IMR-90 (cell line): Measurements from ENCODE around the gene SEZ6L. TPM values are rescaled to one million over a fixed set of nuclear protein-coding genes. Genes with fewer than 3 reads are reported as not detected.

Experiments
- ATAC-seq: fragments of 200-7000 bp; cut with Tn5 transposase; 2 replicates; pipeline ENCODE4 v1.9.1; 2020; ENCODE audit warnings: low read depth, mild to moderate bottlenecking, moderate library complexity
- BruUV-seq: library from RNA; stranded (reverse); fragments of 400-500 nt; replicated peaks from 2 replicates; lab custom pipeline; 2021; lab: Mats Ljungman, UMichigan
- CTCF ChIA-PET: fragments of 300-600 bp; formaldehyde crosslinking; extraction: SDS; loops from one replicate; lab custom pipeline; 2021; ENCODE audit warnings: antibody characterized with exemption; lab: Yijun Ruan, JAX
- POLR2A ChIA-PET: fragments of 300-600 bp; sonication (Branson Sonifier 250); formaldehyde crosslinking; loops from one replicate; lab custom pipeline; 2022; ENCODE audit warnings: antibody characterized with exemption; ENCODE audit not compliant: unreplicated experiment; lab: Charles Lee
- DNase-seq: peaks from one replicate; pipeline ENCODE4 v3.0.0; 2013
- H2AFZ ChIP-seq: replicated peaks from 2 replicates; pipeline ENCODE3; 2013; ENCODE audit warnings: low read length, mild to moderate bottlenecking; ENCODE audit not compliant: poor library complexity
- H2AK5ac ChIP-seq: 2 replicates; pipeline ENCODE4 v1.6.1; 2013; ENCODE audit warnings: low read depth, low read length, inconsistent platforms
- H2AK9ac ChIP-seq: replicated peaks from 2 replicates; pipeline ENCODE3; 2013; ENCODE audit warnings: mild to moderate bottlenecking, low read depth, low read length, moderate library complexity; ENCODE audit not compliant: poor library complexity
- H2BK120ac ChIP-seq: 2 replicates; pipeline ENCODE4 v1.6.1; 2013; ENCODE audit warnings: low read depth, low read length, inconsistent platforms
- H2BK15ac ChIP-seq: 3 replicates; pipeline ENCODE4 v1.6.1; 2013; ENCODE audit warnings: low read depth, low read length, inconsistent platforms
- H2BK20ac ChIP-seq: 2 replicates; pipeline ENCODE4 v1.6.1; 2013; ENCODE audit warnings: low read depth, mild to moderate bottlenecking, inconsistent platforms, low read length, moderate library complexity
- H2BK5ac ChIP-seq: 2 replicates; pipeline ENCODE4 v1.6.1; 2013; ENCODE audit warnings: mild to moderate bottlenecking, low read depth, low read length, inconsistent platforms; ENCODE audit not compliant: poor library complexity, severe bottlenecking
- H3K14ac ChIP-seq: replicated peaks from 2 replicates; pipeline ENCODE4 v1.6.1; 2013; ENCODE audit warnings: low read depth, low read length, inconsistent platforms
- H3K18ac ChIP-seq: 2 replicates; pipeline ENCODE4 v1.6.1; 2013; ENCODE audit warnings: low read depth, low read length, control low read depth
- H3K23ac ChIP-seq: 2 replicates; pipeline ENCODE4 v1.6.1; 2013; ENCODE audit warnings: low read depth, low read length, inconsistent platforms
- H3K27ac ChIP-seq: 2 replicates; pipeline ENCODE4 v1.5.1; 2013; ENCODE audit warnings: mild to moderate bottlenecking, control low read depth, low read length; ENCODE audit not compliant: insufficient read depth
- H3K27me3 ChIP-seq: 2 replicates; pipeline ENCODE4 v1.6.1; 2013; ENCODE audit warnings: low read length; ENCODE audit not compliant: control insufficient read depth, insufficient read depth
- H3K36me3 ChIP-seq: 2 replicates; pipeline ENCODE4 v1.6.1; 2013; ENCODE audit warnings: low read length, mixed read lengths; ENCODE audit not compliant: control insufficient read depth, insufficient read depth
- H3K4ac ChIP-seq: 2 replicates; pipeline ENCODE4 v1.6.1; 2013; ENCODE audit warnings: low read depth, low read length, inconsistent platforms
- H3K4me1 ChIP-seq: 2 replicates; pipeline ENCODE4 v1.6.1; 2013; ENCODE audit warnings: low read length, mixed read lengths; ENCODE audit not compliant: control insufficient read depth, insufficient read depth
- H3K4me2 ChIP-seq: 2 replicates; pipeline ENCODE4 v1.6.1; 2013; ENCODE audit warnings: low read depth, mild to moderate bottlenecking, control low read depth, low read length, moderate library complexity
- H3K4me3 ChIP-seq: 2 replicates; pipeline ENCODE4 v1.5.1; 2013; ENCODE audit warnings: low read depth, mild to moderate bottlenecking, control low read depth, low read length, moderate library complexity; ENCODE audit not compliant: insufficient read depth
- H3K56ac ChIP-seq: 2 replicates; pipeline ENCODE4 v1.6.1; 2013; ENCODE audit warnings: low read length, inconsistent platforms; ENCODE audit not compliant: insufficient read depth; ENCODE audit errors: extremely low read depth
- H3K79me1 ChIP-seq, 2 experiments: 2 replicates each; pipeline ENCODE4 v1.6.1; 2013; ENCODE audit warnings: low read length in 2 of 2, inconsistent platforms in 1 of 2, low read depth in 1 of 2
- H3K9ac ChIP-seq: 2 replicates; pipeline ENCODE4 v1.6.1; 2013; ENCODE audit warnings: low read depth, low read length, control low read depth
- H3K9me1 ChIP-seq: 2 replicates; pipeline ENCODE4 v1.6.1; 2013; ENCODE audit warnings: low read length, inconsistent platforms; ENCODE audit not compliant: insufficient read depth
- H3K9me3 ChIP-seq: 2 replicates; pipeline ENCODE4 v1.6.1; 2013; ENCODE audit warnings: low read length; ENCODE audit not compliant: control insufficient read depth, insufficient read depth
- H4K20me1 ChIP-seq: 2 replicates; pipeline ENCODE4 v1.6.1; 2013; ENCODE audit warnings: low read length, inconsistent platforms; ENCODE audit not compliant: insufficient read depth
- H4K5ac ChIP-seq: 2 replicates; pipeline ENCODE4 v1.6.1; 2013; ENCODE audit warnings: mild to moderate bottlenecking, low read depth, low read length, control low read depth
- H4K8ac ChIP-seq, 2 experiments: 2 replicates each; pipeline ENCODE4 v1.6.1; 2013; ENCODE audit warnings: low read depth in 2 of 2, low read length in 2 of 2, control low read depth in 1 of 2, inconsistent platforms in 1 of 2
- H4K91ac ChIP-seq: 2 replicates; pipeline ENCODE4 v1.6.1; 2013; ENCODE audit warnings: low read depth, low read length, inconsistent platforms; ENCODE audit not compliant: insufficient read depth
- BHLHE40 ChIP-seq: fragments of 150-350 bp; IDR thresholded peaks from 2 replicates; pipeline ENCODE4 v1.6.1; 2016; ENCODE audit warnings: mild to moderate bottlenecking, low read depth, low read length
- CEBPB ChIP-seq: IDR thresholded peaks from 2 replicates; pipeline ENCODE4 v1.6.1; 2012; ENCODE audit warnings: low read depth, low read length, improper control_type of control experiment
- CHD1 ChIP-seq: IDR thresholded peaks from 2 replicates; pipeline ENCODE4 v1.6.1; 2012; ENCODE audit warnings: low read depth, low read length, improper control_type of control experiment
- ELK1 ChIP-seq: fragments of 150-350 bp; IDR thresholded peaks from 2 replicates; pipeline ENCODE4 v1.6.1; 2016; ENCODE audit warnings: low read depth, mild to moderate bottlenecking, low read length, moderate library complexity, borderline replicate concordance
- FOS ChIP-seq: fragments of 150-350 bp; IDR thresholded peaks from 2 replicates; pipeline ENCODE4 v1.6.1; 2016; ENCODE audit warnings: low read depth, low read length
- MAFK ChIP-seq: IDR thresholded peaks from 2 replicates; pipeline ENCODE4 v1.6.1; 2012; ENCODE audit warnings: low read depth, low read length, improper control_type of control experiment
- MAZ ChIP-seq: IDR thresholded peaks from 2 replicates; pipeline ENCODE4 v1.6.1; 2012; ENCODE audit warnings: low read depth, mild to moderate bottlenecking, low read length, improper control_type of control experiment, moderate library complexity, borderline replicate concordance
- MXI1 ChIP-seq: IDR thresholded peaks from 2 replicates; pipeline ENCODE4 v1.6.1; 2012; ENCODE audit warnings: low read depth, mild to moderate bottlenecking, low read length, moderate library complexity, borderline replicate concordance
- NFE2L2 ChIP-seq: fragments of 150-350 bp; IDR thresholded peaks from 2 replicates; pipeline ENCODE4 v1.6.1; 2016; ENCODE audit warnings: low read depth, mild to moderate bottlenecking, low read length
- POLR2A ChIP-seq: IDR thresholded peaks from 2 replicates; pipeline ENCODE4 v1.6.1; 2012; ENCODE audit warnings: mild to moderate bottlenecking, low read depth, low read length
- RAD21 ChIP-seq: IDR thresholded peaks from 2 replicates; pipeline ENCODE4 v1.6.1; 2012; ENCODE audit warnings: low read length, improper control_type of control experiment
- RCOR1 ChIP-seq: IDR thresholded peaks from 2 replicates; pipeline ENCODE4 v1.6.1; 2012; ENCODE audit warnings: mild to moderate bottlenecking, low read length, improper control_type of control experiment; ENCODE audit not compliant: insufficient replicate concordance
- RFX5 ChIP-seq: IDR thresholded peaks from 2 replicates; pipeline ENCODE4 v1.8.0; 2012; ENCODE audit warnings: low read depth, mild to moderate bottlenecking, low read length, moderate library complexity
- SMC3 ChIP-seq: fragments of 150-350 bp; IDR thresholded peaks from 2 replicates; pipeline ENCODE4 v1.6.1; 2016; ENCODE audit warnings: low read depth, mild to moderate bottlenecking, antibody characterized with exemption, low read length, moderate library complexity
- USF2 ChIP-seq: fragments of 150-350 bp; IDR thresholded peaks from 2 replicates; pipeline ENCODE4 v1.6.1; 2017; ENCODE audit warnings: mild to moderate bottlenecking, antibody characterized with exemption, low read length, low read depth
- WGBS, 2 experiments: methylation state at CpG; one replicate each; pipeline versions ENCODE4 v1.1.5 to v1.1.7; 2013; ENCODE audit warnings: missing lambda C conversion rate in 2 of 2; ENCODE audit not compliant: insufficient read length in 1 of 2; ENCODE audit errors: extremely low coverage in 2 of 2; 5-methylcytosine and 5-hydroxymethylcytosine counted together
- dilution Hi-C: fragments of 300-500 bp; cut with HindIII; formaldehyde crosslinking; loops from one replicate; pipeline ENCODE4 v1.14.3; 2018; ENCODE audit warnings: low sequenced_read_pairs; ENCODE audit not compliant: unreplicated experiment
- in situ Hi-C: fragments of 300-500 bp; cut with MboI; formaldehyde crosslinking; loops from 3 replicates; pipeline ENCODE4 v1.14.3; 2019; ENCODE audit warnings: low sequenced_read_pairs, inconsistent platforms, mixed read lengths
- intact Hi-C: fragments of 100-400 bp; cut with micrococcal nuclease; formaldehyde crosslinking; loops from 2 replicates; pipeline ENCODE4 v1.10.0; 2022
- polyA plus RNA-seq, 3 experiments: library from polyadenylated mRNA; depleted of rRNA; stranded (reverse); fragments of >200 nt; gene quantifications; 2 replicates each; pipeline ENCODE4 v1.2.3, GENCODE V29; 2012; ENCODE audit warnings: low replicate concordance in 1 of 3
- total RNA-seq: library from RNA; depleted of rRNA; stranded (reverse); fragments of >200 nt; gene quantifications from 2 replicates; pipeline ENCODE4 v1.2.3, GENCODE V29; 2012
- TF ChIP-seq, protein P1 (sequence below): conservative IDR thresholded peaks from 2 replicates; pipeline ENCODE4 v1.5.1; 2012; ENCODE audit warnings: mild to moderate bottlenecking, low read depth, low read length, improper control_type of control experiment

Gene SEZ6L
- total and polyA plus RNA-seq, 2 of the 4 experiments (the other 2 are of a cell fraction), result not detected

DNA sequence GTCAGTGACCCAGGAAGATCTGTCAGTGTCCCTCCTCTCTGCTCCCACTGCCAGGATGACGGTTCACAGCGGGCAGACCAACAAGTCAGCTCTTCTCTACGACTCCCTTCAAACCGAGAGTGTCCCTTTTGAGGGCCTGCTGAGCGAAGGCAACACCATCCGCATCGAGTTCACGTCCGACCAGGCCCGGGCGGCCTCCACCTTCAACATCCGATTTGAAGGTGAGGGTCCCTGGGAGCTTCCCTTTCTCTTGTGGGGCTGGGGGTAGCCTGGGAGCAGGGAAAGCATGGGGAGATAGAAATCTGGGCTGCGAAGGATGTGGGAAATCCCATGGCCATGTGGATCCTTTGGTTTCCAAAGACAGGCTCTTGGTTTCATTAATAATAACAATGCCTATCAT, 141.4 kb downstream of the SEZ6L start:
- H2AFZ ChIP-seq, result no peak overlapping the region
- TF ChIP-seq MAFK (no peak), MXI1 (no peak), CEBPB (no peak), RCOR1 (no peak), USF2 (no peak), POLR2A (no peak), NFE2L2 (no peak), RFX5 (no peak), SMC3 (no peak), RAD21 (no peak), ELK1 (no peak), CHD1 (no peak), BHLHE40 (no peak), MAZ (no peak), FOS (no peak)
- TF ChIP-seq, protein P1, sequence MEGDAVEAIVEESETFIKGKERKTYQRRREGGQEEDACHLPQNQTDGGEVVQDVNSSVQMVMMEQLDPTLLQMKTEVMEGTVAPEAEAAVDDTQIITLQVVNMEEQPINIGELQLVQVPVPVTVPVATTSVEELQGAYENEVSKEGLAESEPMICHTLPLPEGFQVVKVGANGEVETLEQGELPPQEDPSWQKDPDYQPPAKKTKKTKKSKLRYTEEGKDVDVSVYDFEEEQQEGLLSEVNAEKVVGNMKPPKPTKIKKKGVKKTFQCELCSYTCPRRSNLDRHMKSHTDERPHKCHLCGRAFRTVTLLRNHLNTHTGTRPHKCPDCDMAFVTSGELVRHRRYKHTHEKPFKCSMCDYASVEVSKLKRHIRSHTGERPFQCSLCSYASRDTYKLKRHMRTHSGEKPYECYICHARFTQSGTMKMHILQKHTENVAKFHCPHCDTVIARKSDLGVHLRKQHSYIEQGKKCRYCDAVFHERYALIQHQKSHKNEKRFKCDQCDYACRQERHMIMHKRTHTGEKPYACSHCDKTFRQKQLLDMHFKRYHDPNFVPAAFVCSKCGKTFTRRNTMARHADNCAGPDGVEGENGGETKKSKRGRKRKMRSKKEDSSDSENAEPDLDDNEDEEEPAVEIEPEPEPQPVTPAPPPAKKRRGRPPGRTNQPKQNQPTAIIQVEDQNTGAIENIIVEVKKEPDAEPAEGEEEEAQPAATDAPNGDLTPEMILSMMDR, result no peak
- H4K8ac ChIP-seq, result no peak overlapping the region
- peaks cover 4% of the 10 kb centered on the region for H3K27me3 ChIP-seq
- no peak overlapping the region for H3K18ac ChIP-seq
- ATAC-seq, result no peak
- H4K91ac ChIP-seq, result no peak overlapping the region
- no peak overlapping the region for H2BK120ac ChIP-seq
- H4K5ac ChIP-seq, result no peak overlapping the region
- no peak overlapping the region for H3K27ac ChIP-seq
- POLR2A ChIA-PET, result no interaction called here
- no peak overlapping the region for H3K4me3 ChIP-seq
- H3K4me1 ChIP-seq, result no peaks in the 10 kb centered on the region
- H2BK5ac ChIP-seq, result no peak overlapping the region
- H3K4ac ChIP-seq, result no peak overlapping the region
- CTCF ChIA-PET, result no interaction called here
- in situ Hi-C loops, result no loop called here
- no peak overlapping the region for H3K4me2 ChIP-seq
- H3K23ac ChIP-seq, result no peak overlapping the region
- H2AK5ac ChIP-seq, result no peak overlapping the region
- no peak for DNase-seq
- dilution Hi-C loops, result no loop called here
- H2BK20ac ChIP-seq, result no peak overlapping the region
- H3K36me3 ChIP-seq, result no peaks in the 10 kb centered on the region
- no peaks in the 10 kb centered on the region for H3K79me1 ChIP-seq
- no peak overlapping the region for H2BK15ac ChIP-seq
- no peak overlapping the region for H3K9ac ChIP-seq
- no peak overlapping the region for H3K14ac ChIP-seq
- no peaks in the 10 kb centered on the region for H3K9me3 ChIP-seq
- intact Hi-C loops, result no loop called here
- no TSS peak for BruUV-seq
- no peaks in the 10 kb centered on the region for H3K9me1 ChIP-seq
- no peaks in the 10 kb centered on the region for H4K20me1 ChIP-seq
- 83% methylated on average over 2 of the region's 13 CpGs; no CpG with 5 or more reads in 1 of the 2 experiments for WGBS, 2 experiments
- H2AK9ac ChIP-seq, result no peak overlapping the region
- H3K56ac ChIP-seq, result no peak overlapping the region
